NCI-H524 (cell line): Measurements from ENCODE around the gene SLC22A5.

Experiments
- DNase-seq, 2 experiments: peaks; one replicate each; lab custom pipeline; 2025; lab: John Stamatoyannopoulos, UW

Gene SLC22A5

GRCh38 chr5:132365213-132365612 is 4.3 kb upstream of the SLC22A5 start:
- no peak for DNase-seq

GRCh38 chr5:132368186-132368585 is 1.3 kb upstream of the SLC22A5 start:
- no peak for DNase-seq

GRCh38 chr5:132369007-132369473 is 470 bp upstream of the SLC22A5 start:
- peak; percentile 80 for DNase-seq

- no peak for DNase-seq
These were observed 866 bp downstream of the SLC22A5 start for GRCh38 chr5:132370181-132370970.

- DNase-seq = no peak
These were observed 1.6 kb downstream of the SLC22A5 start for GRCh38 chr5:132370971-132371602.

GRCh38 chr5:132371603-132371994 is 2.1 kb downstream of the SLC22A5 start:
- no peak for DNase-seq

GRCh38 chr5:132372127-132372526 is 2.6 kb downstream of the SLC22A5 start:
- DNase-seq = no peak

- DNase-seq = no peak
These were observed 3.0 kb downstream of the SLC22A5 start for GRCh38 chr5:132372542-132372941.

- DNase-seq = no peak
These were observed 6.4 kb downstream of the SLC22A5 start for GRCh38 chr5:132375957-132376356.

GRCh38 chr5:132376694-132377641 is 7.5 kb downstream of the SLC22A5 start:
- no peak for DNase-seq

GRCh38 chr5:132377738-132378137 is 8.2 kb downstream of the SLC22A5 start:
- no peak for DNase-seq

GRCh38 chr5:132378580-132378979 is 9.1 kb downstream of the SLC22A5 start:
- no peak for DNase-seq

GRCh38 chr5:132380047-132380446 is 10.5 kb downstream of the SLC22A5 start:
- no peak for DNase-seq

- no peak for DNase-seq
These were observed 11.2 kb downstream of the SLC22A5 start for GRCh38 chr5:132380741-132381140.

- DNase-seq = no peak
These were observed 12.1 kb downstream of the SLC22A5 start for GRCh38 chr5:132381614-132382013.

- DNase-seq = no peak
These were observed 13.8 kb downstream of the SLC22A5 start for GRCh38 chr5:132383261-132383660.

- no peak for DNase-seq
These were observed 14.5 kb downstream of the SLC22A5 start for GRCh38 chr5:132383984-132384383.

- no peak for DNase-seq
These were observed 15.1 kb downstream of the SLC22A5 start for GRCh38 chr5:132384506-132385050.

- DNase-seq = peak in 1 of 2 experiments; percentile 44
These were observed 16.0 kb downstream of the SLC22A5 start for GRCh38 chr5:132385326-132386105.

- DNase-seq = peak in 1 of 2 experiments; percentile 54
These were observed 17.3 kb downstream of the SLC22A5 start for GRCh38 chr5:132386644-132387286.
